Endothelial cell (in vitro differentiated cells): ENCODE results near the gene MUSK. TPM values are rescaled to one million over a fixed set of nuclear protein-coding genes. Genes with fewer than 3 reads are reported as not detected.

Source experiments
- DNase-seq: peaks from one replicate; pipeline ENCODE4 v3.0.0; 2021; ENCODE audit warnings: low spot score
- H3K27ac Mint-ChIP-seq: one replicate; pipeline ENCODE4 v1.8.0; 2021; ENCODE audit warnings: mixed read lengths, inconsistent platforms; ENCODE audit not compliant: unreplicated experiment
- H3K27me3 Mint-ChIP-seq: one replicate; pipeline ENCODE4 v1.8.0; 2021; ENCODE audit warnings: mild to moderate bottlenecking, moderate library complexity, mixed read lengths, inconsistent platforms; ENCODE audit not compliant: unreplicated experiment
- H3K36me3 Mint-ChIP-seq: one replicate; pipeline ENCODE4 v1.8.0; 2021; ENCODE audit warnings: mild to moderate bottlenecking, low read depth, mixed read lengths, inconsistent platforms; ENCODE audit not compliant: unreplicated experiment
- H3K4me1 Mint-ChIP-seq: one replicate; pipeline ENCODE4 v1.8.0; 2021; ENCODE audit warnings: mild to moderate bottlenecking, mixed read lengths, inconsistent platforms; ENCODE audit not compliant: unreplicated experiment
- H3K4me3 Mint-ChIP-seq: one replicate; pipeline ENCODE4 v1.8.0; 2021; ENCODE audit warnings: mild to moderate bottlenecking, mixed read lengths, inconsistent platforms; ENCODE audit not compliant: unreplicated experiment
- H3K9me3 Mint-ChIP-seq: one replicate; pipeline ENCODE4 v1.8.0; 2021; ENCODE audit warnings: mixed read lengths, inconsistent platforms; ENCODE audit not compliant: unreplicated experiment
- CTCF ChIP-seq: fragments of 200-600 bp; sonication (generic); IDR thresholded peaks from one replicate; pipeline ENCODE4 v1.5.0; 2021; ENCODE audit warnings: antibody characterized with exemption; ENCODE audit not compliant: unreplicated experiment
- total RNA-seq: library from RNA; stranded (reverse); fragmentation: NEBNext Ultra II Directional; extraction: Animal tissue kit (Norgen Biotek cat#: 25700); gene quantifications from one replicate; pipeline ENCODE4 v1.2.1, GENCODE V29; 2021; ENCODE audit not compliant: unreplicated experiment

Gene MUSK
- total RNA-seq, 1 donor from 2014 or later, result not detected

GRCh38 chr9:110764006-110764405, 95.4 kb downstream of the MUSK start:
- Mint-ChIP-seq H3K4me3 (no peak overlapping the region), H3K27me3 (no peaks in the 10 kb centered on the region), H3K4me1 (peaks cover 14% of the 10 kb centered on the region), H3K27ac (no peak overlapping the region), H3K36me3 (no peaks in the 10 kb centered on the region), H3K9me3 (no peaks in the 10 kb centered on the region)
- TF ChIP-seq CTCF, result no peak
- no peak for DNase-seq

- H3K27ac Mint-ChIP-seq, result no peak overlapping the region
- no peak overlapping the region for H3K4me3 Mint-ChIP-seq
- H3K4me1 Mint-ChIP-seq, result peaks cover 14% of the 10 kb centered on the region
- no peaks in the 10 kb centered on the region for H3K27me3 Mint-ChIP-seq
- no peaks in the 10 kb centered on the region for H3K9me3 Mint-ChIP-seq
- TF ChIP-seq CTCF, result no peak
- no peaks in the 10 kb centered on the region for H3K36me3 Mint-ChIP-seq
- DNase-seq, result no peak
Observed at GRCh38 chr9:110765926-110766325, 97.3 kb downstream of the MUSK start.

DNA sequence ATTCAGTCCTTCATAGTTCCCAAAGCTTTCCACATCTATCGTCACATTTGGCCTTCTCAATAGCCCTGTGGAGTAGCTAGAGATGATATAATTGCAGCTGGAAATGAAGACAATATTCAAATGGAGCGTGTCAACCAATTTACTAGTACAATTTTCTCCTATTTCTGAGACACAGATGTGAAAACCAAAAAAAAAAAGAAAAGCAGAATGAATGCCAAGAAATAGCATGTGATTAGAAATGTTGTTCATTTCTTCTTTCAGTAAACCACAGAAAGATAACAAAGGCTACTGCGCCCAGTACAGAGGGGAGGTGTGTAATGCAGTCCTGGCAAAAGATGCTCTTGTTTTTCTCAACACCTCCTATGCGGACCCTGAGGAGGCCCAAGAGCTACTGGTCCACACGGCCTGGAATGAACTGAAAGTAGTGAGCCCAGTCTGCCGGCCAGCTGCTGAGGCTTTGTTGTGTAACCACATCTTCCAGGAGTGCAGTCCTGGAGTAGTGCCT, 99.0 kb downstream of the MUSK start:
- Mint-ChIP-seq H3K27me3 (no peaks in the 10 kb centered on the region), H3K4me1 (peaks cover 6% of the 10 kb centered on the region)
- TF ChIP-seq CTCF, result no peak

GRCh38 chr9:110768886-110769285, 100.3 kb downstream of the MUSK start:
- no peak for DNase-seq
- Mint-ChIP-seq H3K36me3 (no peaks in the 10 kb centered on the region), H3K4me3 (no peak overlapping the region), H3K9me3 (no peaks in the 10 kb centered on the region), H3K4me1 (no peaks in the 10 kb centered on the region), H3K27ac (no peak overlapping the region), H3K27me3 (no peaks in the 10 kb centered on the region)
- TF ChIP-seq CTCF, result no peak

More for the DNA sequence above, 99.0 kb downstream of the MUSK start:
- no peak for DNase-seq
- Mint-ChIP-seq H3K9me3 (no peaks in the 10 kb centered on the region), H3K27ac (no peak overlapping the region), H3K4me3 (no peak overlapping the region), H3K36me3 (no peaks in the 10 kb centered on the region)

GRCh38 chr9:110769667-110770066, 101.1 kb downstream of the MUSK start:
- no peaks in the 10 kb centered on the region for H3K4me1 Mint-ChIP-seq
- H3K4me3 Mint-ChIP-seq, result no peak overlapping the region
- no peak for TF ChIP-seq CTCF
- H3K27ac Mint-ChIP-seq, result no peak overlapping the region
- H3K9me3 Mint-ChIP-seq, result no peaks in the 10 kb centered on the region
- H3K27me3 Mint-ChIP-seq, result no peaks in the 10 kb centered on the region
- H3K36me3 Mint-ChIP-seq, result no peaks in the 10 kb centered on the region
- no peak for DNase-seq
